Activated CD4-positive, alpha-beta T cell treated with anti-CD3 and anti-CD28 coated beads for 24 hours (primary cell): Measurements from ENCODE around the gene CHRM4.
A peak's percentile ranks its signal among the peaks of the same experiment; 100 is the strongest.

Experiments
- DNase-seq, 2 donors: peaks; one replicate each; pipeline ENCODE4 v3.0.0-alpha.2; 2020; ENCODE audit warnings: low read depth in 2 of 2

CHRM4 gene

GRCh38 chr11:46367244-46367915 lies 24.2 kb downstream of the CHRM4 start:
- peak; percentile 63 to 70 for DNase-seq

GRCh38 chr11:46366661-46367161 lies 24.9 kb downstream of the CHRM4 start:
- no peak for DNase-seq

GRCh38 chr11:46366260-46366659 lies 25.3 kb downstream of the CHRM4 start:
- no peak for DNase-seq

GRCh38 chr11:46364791-46365190 lies 26.8 kb downstream of the CHRM4 start:
- DNase-seq, result no peak

- no peak for DNase-seq
Observed at GRCh38 chr11:46364056-46364455, 27.5 kb downstream of the CHRM4 start.

- no peak for DNase-seq
Observed at GRCh38 chr11:46363455-46364005, 28.0 kb downstream of the CHRM4 start.

- DNase-seq, result no peak
Observed at GRCh38 chr11:46363031-46363407, 28.6 kb downstream of the CHRM4 start.

- no peak for DNase-seq
Observed at GRCh38 chr11:46362156-46363030, 29.2 kb downstream of the CHRM4 start.

- peak in 1 of 2 donors; percentile 57 for DNase-seq
Observed at GRCh38 chr11:46361283-46362155, 30.1 kb downstream of the CHRM4 start.

- no peak for DNase-seq
Observed at GRCh38 chr11:46360878-46361277, 30.7 kb downstream of the CHRM4 start.

GRCh38 chr11:46359953-46360352 lies 31.6 kb downstream of the CHRM4 start:
- no peak for DNase-seq

- DNase-seq, result no peak
Observed at GRCh38 chr11:46357483-46357936, 34.1 kb downstream of the CHRM4 start.

- DNase-seq, result no peak
Observed at GRCh38 chr11:46356924-46357482, 34.6 kb downstream of the CHRM4 start.

GRCh38 chr11:46353698-46354097 lies 37.9 kb downstream of the CHRM4 start:
- DNase-seq, result peak in 1 of 2 donors; percentile 51

- peak; percentile 57 to 67 for DNase-seq
Observed at GRCh38 chr11:46352063-46352841, 39.3 kb downstream of the CHRM4 start.

GRCh38 chr11:46351606-46352005 lies 40.0 kb downstream of the CHRM4 start:
- no peak for DNase-seq

- no peak for DNase-seq
Observed at GRCh38 chr11:46351148-46351547, 40.4 kb downstream of the CHRM4 start.

- no peak for DNase-seq
Observed at GRCh38 chr11:46350695-46351094, 40.9 kb downstream of the CHRM4 start.

GRCh38 chr11:46348566-46349401 lies 42.8 kb downstream of the CHRM4 start:
- DNase-seq, result peak in 1 of 2 donors; percentile 43
